HUES64 (cell line): ENCODE measurements around the gene UEVLD.

Source experiments
- H3K27ac ChIP-seq: 2 replicates; pipeline ENCODE4 v1.7.0; 2013; ENCODE audit warnings: low read depth, low read length, inconsistent platforms
- H3K27me3 ChIP-seq: 2 replicates; pipeline ENCODE4 v1.6.1; 2013; ENCODE audit warnings: mild to moderate bottlenecking, low read length; ENCODE audit not compliant: insufficient read depth
- H3K36me3 ChIP-seq: 2 replicates; pipeline ENCODE4 v1.6.1; 2013; ENCODE audit warnings: mild to moderate bottlenecking, low read length; ENCODE audit not compliant: insufficient read depth
- H3K4me1 ChIP-seq: 2 replicates; pipeline ENCODE4 v1.6.1; 2013; ENCODE audit warnings: mild to moderate bottlenecking, low read length, moderate library complexity; ENCODE audit not compliant: insufficient read depth
- H3K4me3 ChIP-seq: 2 replicates; pipeline ENCODE4 v1.5.1; 2013; ENCODE audit warnings: mild to moderate bottlenecking, low read length, moderate library complexity
- H3K9ac ChIP-seq: 2 replicates; pipeline ENCODE4 v1.6.1; 2013; ENCODE audit warnings: mild to moderate bottlenecking, low read depth, low read length
- H3K9me3 ChIP-seq: 2 replicates; pipeline ENCODE4 v1.6.1; 2013; ENCODE audit warnings: low read depth, low read length; ENCODE audit not compliant: insufficient read depth
- WGBS: fragments of 150-250, 120-280 bp; methylation state at CpG from one replicate; pipeline ENCODE4 v1.1.7; 2013; ENCODE audit warnings: missing lambda C conversion rate; 5-methylcytosine and 5-hydroxymethylcytosine counted together

The UEVLD gene

GRCh38 chr11:18578975-18579598 is 9.4 kb downstream of the UEVLD start:
- Histone ChIP-seq H3K4me3 (no peak overlapping the region), H3K27ac (no peak overlapping the region), H3K36me3 (peaks cover 33% of the 10 kb centered on the region), H3K4me1 (no peaks in the 10 kb centered on the region), H3K9me3 (no peaks in the 10 kb centered on the region), H3K27me3 (no peaks in the 10 kb centered on the region), H3K9ac (no peak overlapping the region)
- 91% methylated on average over 14 of the region's 14 CpGs for WGBS

DNA sequence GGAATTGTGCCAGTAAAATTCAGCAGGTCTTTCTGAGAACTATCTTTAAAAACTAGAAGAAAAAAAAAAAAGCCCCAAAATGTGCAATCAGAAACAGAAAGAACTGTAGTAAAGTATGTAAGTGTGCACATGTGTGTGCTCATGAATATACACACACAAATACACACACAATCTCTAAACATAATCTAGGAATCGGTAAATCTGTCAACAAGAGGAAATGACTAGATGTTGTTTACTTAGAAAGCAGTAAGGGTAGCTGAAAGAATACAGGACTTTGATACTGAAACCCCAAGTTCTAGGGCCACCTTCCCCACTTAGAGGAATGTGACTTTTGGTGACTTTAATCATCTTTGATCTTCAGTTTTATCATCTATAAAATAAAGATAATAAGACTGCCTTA is 13.2 kb downstream of the UEVLD start:
- Histone ChIP-seq H3K4me3 (no peak overlapping the region), H3K4me1 (no peaks in the 10 kb centered on the region), H3K36me3 (peaks cover 42% of the 10 kb centered on the region), H3K27me3 (no peaks in the 10 kb centered on the region), H3K27ac (no peak overlapping the region), H3K9me3 (no peaks in the 10 kb centered on the region), H3K9ac (no peak overlapping the region)
- WGBS: no CpG with 5 or more reads among the region's 1 CpG

GRCh38 chr11:18567081-18567480 is 21.5 kb downstream of the UEVLD start:
- no peak overlapping the region for H3K27ac ChIP-seq
- H3K36me3 ChIP-seq: peaks cover 24% of the 10 kb centered on the region
- 96% methylated on average over 2 of the region's 3 CpGs for WGBS
- H3K9me3 ChIP-seq: no peaks in the 10 kb centered on the region
- no peak overlapping the region for H3K4me3 ChIP-seq
- H3K4me1 ChIP-seq: peaks cover 10% of the 10 kb centered on the region; the same call in 1 of the 2 replicates
- no peak overlapping the region for H3K9ac ChIP-seq
- no peaks in the 10 kb centered on the region for H3K27me3 ChIP-seq

DNA sequence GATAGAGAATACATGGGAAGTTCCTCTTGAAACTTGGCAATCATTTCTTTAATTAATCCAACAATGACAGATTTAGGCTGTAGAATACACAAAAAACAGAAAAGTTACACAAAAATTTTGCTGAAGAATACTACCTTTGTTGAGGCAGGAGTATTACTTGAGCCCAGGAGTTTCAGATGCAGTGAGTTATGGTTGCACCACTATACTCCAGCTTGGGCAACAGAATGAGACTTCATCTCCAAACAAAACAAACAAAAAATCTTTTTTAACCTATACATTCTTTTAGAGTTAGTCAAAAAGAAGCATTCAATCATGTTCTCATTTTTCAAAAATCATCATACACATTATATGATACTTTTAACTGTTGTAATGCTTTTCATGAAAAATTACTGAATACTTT is 22.1 kb downstream of the UEVLD start:
- no peaks in the 10 kb centered on the region for H3K9me3 ChIP-seq

GRCh38 chr11:18564149-18564548 is 24.4 kb downstream of the UEVLD start:
- H3K27ac ChIP-seq: no peak overlapping the region
- no peak overlapping the region for H3K9ac ChIP-seq
- peaks cover 10% of the 10 kb centered on the region; the same call in 1 of the 2 replicates for H3K4me1 ChIP-seq
- H3K9me3 ChIP-seq: no peaks in the 10 kb centered on the region
- peaks cover 13% of the 10 kb centered on the region for H3K36me3 ChIP-seq
- no peak overlapping the region for H3K4me3 ChIP-seq
- no peaks in the 10 kb centered on the region for H3K27me3 ChIP-seq

More for the DNA sequence above, 22.1 kb downstream of the UEVLD start:
- no peak overlapping the region for H3K27ac ChIP-seq
- H3K27me3 ChIP-seq: no peaks in the 10 kb centered on the region
- H3K4me3 ChIP-seq: no peak overlapping the region
- H3K9ac ChIP-seq: no peak overlapping the region
- peaks cover 24% of the 10 kb centered on the region for H3K36me3 ChIP-seq
- H3K4me1 ChIP-seq: peaks cover 10% of the 10 kb centered on the region; the same call in 1 of the 2 replicates

DNA sequence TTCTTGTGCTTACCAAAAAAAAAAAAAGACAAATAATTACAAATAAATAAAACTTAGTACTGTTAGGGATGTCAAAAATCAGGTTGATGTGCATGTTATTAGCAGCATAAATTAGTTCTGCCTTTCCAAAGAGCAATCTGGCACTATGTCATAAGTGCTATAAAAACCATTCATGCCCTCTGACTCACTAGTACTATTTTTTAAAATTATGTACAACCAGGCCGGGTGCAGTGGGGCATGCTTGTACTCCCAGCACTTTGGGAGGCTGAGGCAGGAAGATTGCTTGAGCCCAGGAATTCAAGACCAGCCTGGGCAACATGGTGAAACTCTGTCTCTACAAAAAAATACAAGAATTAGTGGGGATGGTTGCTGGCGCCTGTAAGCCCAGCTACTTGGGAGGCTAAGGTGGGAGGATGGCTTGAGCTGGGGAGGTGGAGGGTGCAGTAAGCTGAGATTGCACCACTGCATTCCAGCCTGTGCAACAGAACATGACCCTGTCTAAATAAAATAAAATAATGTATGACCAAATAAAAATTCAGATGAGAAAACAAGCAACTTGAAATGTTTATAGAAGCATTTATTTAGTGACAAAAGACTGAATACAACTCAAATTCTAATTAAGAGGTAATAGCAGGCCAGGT is 25.3 kb downstream of the UEVLD start:
- H3K9me3 ChIP-seq: no peaks in the 10 kb centered on the region
- no peak overlapping the region for H3K9ac ChIP-seq
- no peaks in the 10 kb centered on the region for H3K27me3 ChIP-seq
- peaks cover 10% of the 10 kb centered on the region; the same call in 1 of the 2 replicates for H3K4me1 ChIP-seq
- WGBS: 96% methylated on average over 2 of the region's 2 CpGs
- H3K36me3 ChIP-seq: peaks cover 15% of the 10 kb centered on the region
- no peak overlapping the region for H3K4me3 ChIP-seq
- H3K27ac ChIP-seq: no peak overlapping the region

DNA sequence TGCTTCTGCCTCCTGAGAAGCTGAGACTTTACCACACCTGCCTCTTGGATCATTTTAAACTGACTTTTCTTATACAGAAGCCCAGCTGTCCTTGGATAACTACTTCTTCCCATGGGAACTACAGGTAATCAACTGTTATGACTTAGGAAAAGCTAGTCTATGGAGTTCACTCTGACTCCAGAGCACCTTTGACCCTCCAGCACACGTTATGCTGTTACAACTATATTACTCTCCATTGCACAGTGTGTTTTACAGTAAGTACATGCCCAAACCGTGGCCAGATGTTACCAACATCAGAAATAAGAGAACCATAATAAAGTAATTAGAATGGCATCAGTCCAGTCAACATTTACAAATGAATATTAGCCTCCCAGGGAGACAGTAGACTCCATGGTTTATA is 40.5 kb downstream of the UEVLD start:
- peaks cover 33% of the 10 kb centered on the region for H3K36me3 ChIP-seq
- H3K4me1 ChIP-seq: no peaks in the 10 kb centered on the region
- no peaks in the 10 kb centered on the region for H3K9me3 ChIP-seq
- H3K4me3 ChIP-seq: no peak overlapping the region
- no peaks in the 10 kb centered on the region for H3K27me3 ChIP-seq
- no peak overlapping the region for H3K9ac ChIP-seq
- H3K27ac ChIP-seq: no peak overlapping the region
- 91% methylated on average over 2 of the region's 2 CpGs for WGBS

GRCh38 chr11:18540207-18541009 is 48.1 kb downstream of the UEVLD start:
- H3K9me3 ChIP-seq: no peaks in the 10 kb centered on the region
- no peak overlapping the region for H3K4me3 ChIP-seq
- peaks cover 14% of the 10 kb centered on the region for H3K36me3 ChIP-seq
- no peaks in the 10 kb centered on the region for H3K27me3 ChIP-seq
- H3K4me1 ChIP-seq: no peaks in the 10 kb centered on the region
- no peak overlapping the region for H3K27ac ChIP-seq
- no CpG with 5 or more reads among the region's 1 CpG for WGBS
- H3K9ac ChIP-seq: no peak overlapping the region

DNA sequence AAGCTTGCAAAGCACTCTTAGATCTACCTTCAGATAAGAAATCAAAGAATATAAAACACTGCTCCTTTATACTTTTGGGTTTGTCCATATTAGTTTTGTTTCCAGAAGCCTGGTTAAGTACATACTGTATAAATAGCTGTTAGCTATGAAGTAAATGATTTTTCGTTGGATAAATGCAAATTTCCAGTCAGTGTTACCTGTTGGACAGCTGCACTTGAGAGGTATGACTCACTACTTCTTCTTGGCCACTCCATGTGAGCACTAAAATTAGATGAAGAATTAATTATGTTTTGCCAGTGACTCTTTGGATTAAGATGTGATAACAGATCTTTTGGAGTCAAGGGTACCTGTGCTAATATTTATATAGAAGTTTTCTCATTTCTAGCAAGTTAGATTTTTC is 52.3 kb downstream of the UEVLD start:
- Histone ChIP-seq H3K9me3 (no peaks in the 10 kb centered on the region), H3K9ac (no peak overlapping the region), H3K27me3 (no peaks in the 10 kb centered on the region), H3K4me3 (no peak overlapping the region), H3K27ac (no peak overlapping the region), H3K4me1 (no peaks in the 10 kb centered on the region), H3K36me3 (peaks cover 11% of the 10 kb centered on the region; the same call in 1 of the 2 replicates)
- WGBS: 93% methylated on average over 1 of the region's 1 CpG

DNA sequence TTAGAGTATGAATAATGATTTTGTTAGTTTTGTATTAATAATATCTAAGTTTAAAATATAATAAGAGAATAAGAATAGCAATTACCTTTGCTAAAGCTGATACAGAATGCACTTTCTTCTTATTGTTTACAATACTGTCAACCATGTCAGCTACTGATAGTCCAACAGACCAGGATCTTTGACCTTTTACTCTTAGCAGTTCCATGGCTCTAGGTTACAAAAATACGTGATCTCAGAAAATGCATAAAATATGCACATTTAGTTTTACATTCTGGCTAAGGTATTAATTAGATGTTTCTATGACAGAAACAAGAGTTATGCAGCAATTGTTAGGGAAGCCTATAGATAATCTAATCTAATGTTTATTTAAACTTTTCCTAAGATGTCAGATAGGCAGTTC is 54.3 kb downstream of the UEVLD start:
- Histone ChIP-seq H3K27ac (no peak overlapping the region), H3K4me1 (no peaks in the 10 kb centered on the region), H3K9me3 (no peaks in the 10 kb centered on the region), H3K27me3 (no peaks in the 10 kb centered on the region), H3K4me3 (no peak overlapping the region), H3K9ac (no peak overlapping the region), H3K36me3 (peaks cover 11% of the 10 kb centered on the region; the same call in 1 of the 2 replicates)
- WGBS: 90% methylated on average over 1 of the region's 1 CpG

DNA sequence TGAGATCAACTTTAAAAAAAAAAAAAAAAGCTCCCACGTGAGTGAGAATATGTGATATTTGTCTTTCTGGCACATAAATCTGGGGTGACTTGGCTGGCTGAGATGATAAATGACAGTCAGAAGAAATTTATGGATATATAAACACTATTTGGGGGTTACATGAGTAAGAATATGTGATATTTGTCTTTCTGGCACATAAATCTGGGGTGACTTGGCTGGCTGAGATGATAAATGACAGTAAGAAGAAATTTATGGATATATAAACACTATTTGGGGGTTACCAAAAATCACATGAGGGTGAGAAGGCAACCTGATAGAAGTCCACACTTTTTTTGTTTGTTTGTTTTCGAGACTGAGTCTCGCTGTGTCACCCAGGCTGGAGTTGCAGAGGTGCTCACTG is 55.2 kb downstream of the UEVLD start:
- no peak overlapping the region for H3K9ac ChIP-seq
- WGBS: 92% methylated on average over 3 of the region's 3 CpGs
- peaks cover 11% of the 10 kb centered on the region; the same call in 1 of the 2 replicates for H3K36me3 ChIP-seq
- H3K4me3 ChIP-seq: no peak overlapping the region
- H3K9me3 ChIP-seq: no peaks in the 10 kb centered on the region
- no peak overlapping the region for H3K27ac ChIP-seq
- H3K27me3 ChIP-seq: no peaks in the 10 kb centered on the region
- no peaks in the 10 kb centered on the region for H3K4me1 ChIP-seq
